ENCODE measurements around the gene TMED4.
"Not testable (repeated sequence)": the region's sequence is repeated elsewhere in the genome, so short reads cannot be mapped to it uniquely, and the experiment has no call there.

Gene TMED4

GRCh38 chr7:44607141-44608068 lies 25.4 kb upstream of the TMED4 start:
- DNase-seq (ENCODE audit: low read depth): no peak

GRCh38 chr7:44606341-44607140 lies 24.5 kb upstream of the TMED4 start, which contains the start of gene OGDH:
Gene OGDH, plus strand, starts transcription at chr7:44606627. Its CDS starts 17,717 bp downstream, at chr7:44624344.
- peak; percentile 98 for DNase-seq (ENCODE audit: low read depth)

GRCh38 chr7:44604941-44605340 lies 22.9 kb upstream of the TMED4 start:
- DNase-seq (ENCODE audit: low read depth): no peak

GRCh38 chr7:44603193-44603592 lies 21.2 kb upstream of the TMED4 start:
- no peak for DNase-seq (ENCODE audit: low read depth)

GRCh38 chr7:44602576-44602910 lies 20.5 kb upstream of the TMED4 start:
- no peak for DNase-seq (ENCODE audit: low read depth)

GRCh38 chr7:44599222-44599621 lies 17.2 kb upstream of the TMED4 start:
- no peak for DNase-seq (ENCODE audit: low read depth)

GRCh38 chr7:44597181-44597580 lies 15.2 kb upstream of the TMED4 start:
- not testable (repeated sequence) for DNase-seq (ENCODE audit: low read depth)

- DNase-seq (ENCODE audit: low read depth): no peak
These were observed 14.1 kb upstream of the TMED4 start for GRCh38 chr7:44595934-44596635.

GRCh38 chr7:44590910-44591309 lies 8.9 kb upstream of the TMED4 start:
- no peak for DNase-seq (ENCODE audit: low read depth)

GRCh38 chr7:44587843-44588711 lies 6.0 kb upstream of the TMED4 start:
- peak; percentile 50 for DNase-seq (ENCODE audit: low read depth)

- no peak for DNase-seq (ENCODE audit: low read depth)
These were observed 1.3 kb upstream of the TMED4 start for GRCh38 chr7:44583146-44583865.

- no peak for DNase-seq (ENCODE audit: low read depth)
These were observed 819 bp downstream of the TMED4 start for GRCh38 chr7:44580945-44581878.

GRCh38 chr7:44576228-44576627 lies 5.8 kb downstream of the TMED4 start:
- DNase-seq (ENCODE audit: low read depth): no peak

GRCh38 chr7:44575054-44575453 lies 7.0 kb downstream of the TMED4 start:
- no peak for DNase-seq (ENCODE audit: low read depth)

GRCh38 chr7:44574287-44574872 lies 7.7 kb downstream of the TMED4 start:
- DNase-seq (ENCODE audit: low read depth): no peak

GRCh38 chr7:44573464-44574286 lies 8.4 kb downstream of the TMED4 start, which contains the start of gene DDX56:
Gene DDX56, minus strand, starts transcription at chr7:44573908. Its CDS starts 13 bp downstream, at chr7:44573895.
- DNase-seq (ENCODE audit: low read depth): peak; percentile 93

GRCh38 chr7:44572771-44573170 lies 9.3 kb downstream of the TMED4 start:
- DNase-seq (ENCODE audit: low read depth): no peak

GRCh38 chr7:44569959-44570358 lies 12.1 kb downstream of the TMED4 start:
- DNase-seq (ENCODE audit: low read depth): no peak

Measured in fibroblast of gingiva (primary cell).